ENCODE measurements around the gene PRDM16.

Gene PRDM16

DNA sequence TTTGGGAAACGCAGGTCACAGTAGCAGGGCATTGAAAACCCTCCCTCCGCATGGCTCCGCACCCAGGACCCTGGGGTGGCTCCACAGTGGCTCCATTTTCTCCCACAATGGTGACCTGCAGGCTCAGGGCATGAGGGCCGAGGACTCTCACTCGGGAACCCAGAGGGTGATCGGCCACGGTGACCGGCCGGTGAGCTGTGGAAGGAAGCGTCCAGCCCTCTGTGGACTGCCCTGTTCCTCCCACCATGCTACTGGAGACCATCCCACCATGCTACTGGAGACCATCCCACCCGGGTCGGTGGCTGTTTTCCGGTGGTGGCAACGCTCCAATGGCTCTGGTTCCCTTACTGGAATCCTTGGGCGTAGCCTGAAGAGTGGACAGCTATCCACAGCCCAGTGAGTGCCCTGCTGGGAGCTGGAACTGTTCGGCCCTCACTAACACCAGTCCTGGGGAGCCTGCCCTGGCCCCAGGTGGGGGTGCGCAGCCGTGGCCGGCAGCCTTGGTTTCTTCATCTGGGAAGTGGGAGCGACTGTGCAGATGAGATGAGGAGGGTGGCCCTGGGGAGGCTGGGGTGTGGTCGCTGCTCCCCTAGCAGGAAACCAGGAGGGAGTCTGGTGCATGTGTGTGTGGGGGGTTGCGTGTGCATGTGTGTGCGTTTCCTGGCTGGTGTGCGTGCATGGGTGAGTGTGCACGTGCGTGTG lies 59.6 kb downstream of the PRDM16 start:
- DNase-seq: no peak

DNA sequence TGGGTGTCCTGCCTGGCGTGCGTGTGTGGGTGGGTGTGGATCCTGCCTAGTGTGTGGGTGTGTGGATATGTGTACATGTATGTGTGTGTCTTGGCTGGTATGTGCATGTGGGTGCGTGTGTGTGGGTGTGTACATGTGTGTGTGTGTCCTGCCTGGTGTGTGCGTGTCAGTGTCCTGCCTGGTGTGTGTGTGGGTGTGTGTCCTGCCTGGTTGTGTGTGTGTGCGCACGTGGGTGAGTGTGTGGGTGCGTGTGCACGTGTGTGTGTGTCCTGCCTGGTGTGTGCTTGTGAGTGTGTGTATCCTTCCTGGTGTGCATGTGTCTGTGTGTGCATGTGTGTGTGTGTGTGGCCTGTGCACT lies 60.1 kb downstream of the PRDM16 start:
- DNase-seq: no peak

DNA sequence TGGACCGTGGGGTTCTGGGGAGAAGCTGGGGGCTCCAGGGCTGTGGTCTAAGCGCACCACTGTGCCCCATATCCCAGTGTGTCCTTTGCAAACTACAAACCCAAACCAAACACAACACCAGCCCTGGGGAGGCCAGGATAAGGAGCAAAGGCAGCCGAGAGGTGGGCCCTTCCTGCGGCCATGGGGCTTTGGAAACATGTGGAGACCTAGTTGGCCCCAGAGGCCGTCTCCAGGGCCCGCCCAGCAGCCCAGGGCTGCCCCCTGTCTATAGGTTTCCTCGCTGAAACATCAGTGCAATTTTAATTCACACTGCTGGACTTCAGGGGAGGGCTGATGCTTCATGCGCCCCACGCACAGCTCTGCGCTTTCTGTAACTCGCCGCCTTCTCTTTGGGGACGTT lies 61.3 kb downstream of the PRDM16 start:
- no peak for DNase-seq

DNA sequence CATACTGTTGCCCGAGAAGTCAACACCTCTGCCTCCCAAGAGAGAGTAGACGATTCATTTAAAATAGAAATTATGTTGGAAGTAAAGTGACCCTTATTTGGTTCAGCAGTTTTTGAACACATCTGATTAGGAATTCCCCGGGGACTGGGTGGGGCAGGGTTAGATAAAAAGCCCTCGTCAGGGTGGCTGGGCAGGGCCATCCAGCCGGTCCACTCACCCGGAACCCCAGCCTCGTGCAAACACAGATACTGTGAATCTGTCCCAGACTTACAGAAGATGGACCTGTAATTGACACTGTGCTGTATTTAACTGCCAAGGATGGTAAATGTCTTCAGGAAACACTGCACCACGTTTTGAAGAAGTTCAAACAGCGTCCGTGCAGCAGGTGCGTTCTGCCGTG lies 63.7 kb downstream of the PRDM16 start:
- no peak for DNase-seq

DNA sequence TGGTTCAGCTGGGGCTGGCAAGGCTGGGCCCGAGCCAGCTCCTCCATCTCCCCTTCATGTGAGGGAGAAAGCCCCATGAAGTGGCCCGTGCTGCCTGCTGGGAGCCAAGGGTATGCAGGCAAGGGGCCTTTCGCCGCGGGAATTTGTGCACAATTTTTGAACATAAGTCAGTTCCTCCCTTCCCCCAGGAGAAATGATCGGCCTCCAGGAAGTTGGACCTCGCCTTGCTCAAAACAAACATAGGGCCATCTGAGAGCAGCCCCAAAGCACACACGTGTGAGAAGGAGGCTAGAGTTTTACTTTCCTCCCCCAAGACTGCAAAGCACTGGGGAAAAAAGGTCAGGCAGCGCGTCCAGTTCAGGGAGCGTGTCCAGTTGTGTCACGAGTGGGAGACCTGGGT lies 64.7 kb downstream of the PRDM16 start:
- no peak for DNase-seq

DNA sequence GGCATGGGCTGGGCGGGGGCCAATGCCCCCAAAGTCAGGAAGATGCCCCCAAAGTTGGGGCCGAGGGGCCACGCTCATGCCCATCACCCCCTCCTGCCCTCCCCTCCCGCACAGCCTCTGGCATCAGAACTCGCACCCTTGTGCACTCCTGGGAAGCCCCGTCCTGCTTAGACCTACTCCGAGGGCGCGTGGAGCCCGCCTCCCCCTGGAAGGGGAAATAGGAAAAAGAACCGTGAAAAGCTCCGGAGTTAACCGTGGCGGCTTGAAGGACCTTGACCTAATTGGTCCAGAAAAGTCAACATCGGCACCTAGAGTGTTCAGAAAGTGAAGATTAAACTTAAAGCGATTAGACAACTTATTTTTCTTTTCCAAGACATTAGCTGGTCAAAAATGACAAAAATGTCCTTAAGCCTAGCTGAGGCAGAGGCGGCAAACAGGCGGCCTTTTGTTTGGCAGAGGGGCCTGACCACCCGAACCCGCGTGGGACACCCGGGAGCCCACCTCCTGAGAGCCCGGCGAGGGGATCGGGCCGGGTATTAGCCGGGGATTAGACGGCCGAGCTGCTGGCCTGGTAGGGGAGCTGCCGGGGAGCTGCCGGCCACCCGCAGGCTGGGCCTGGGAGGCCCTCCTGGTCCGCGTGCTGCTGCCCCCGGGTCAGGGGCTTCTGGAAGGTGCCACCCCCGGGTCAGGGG lies 65.5 kb downstream of the PRDM16 start:
- no peak for DNase-seq

DNA sequence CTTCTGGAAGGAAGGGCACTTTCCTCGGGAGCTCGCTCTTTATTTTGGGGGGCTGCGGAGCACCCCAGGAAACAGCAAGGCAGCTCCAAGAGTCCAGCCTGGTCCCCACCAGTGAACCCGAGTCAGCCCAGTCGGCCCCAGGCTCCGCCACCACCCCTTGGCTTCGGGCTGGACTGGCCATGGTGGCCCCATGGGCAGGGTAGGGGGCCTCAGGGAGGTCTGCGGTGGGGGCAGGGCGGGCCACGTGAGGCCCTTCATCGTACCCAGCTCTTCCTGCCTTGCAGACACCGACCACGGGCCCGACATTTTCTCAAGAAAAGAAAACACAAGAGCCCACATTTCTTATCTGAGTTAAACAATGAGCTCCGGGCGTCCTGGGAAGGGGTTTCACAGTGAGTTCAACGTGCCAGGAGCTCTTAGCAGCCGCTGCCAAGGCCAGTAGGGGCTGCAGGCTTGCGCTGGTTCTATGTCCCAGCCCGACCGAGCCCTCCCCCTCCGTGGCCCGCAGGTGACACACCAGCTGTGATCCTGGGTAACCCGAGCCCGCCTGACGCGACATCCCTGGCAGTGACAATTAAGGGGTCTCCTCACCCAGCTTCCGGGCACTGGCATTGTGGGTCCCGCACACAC lies 66.2 kb downstream of the PRDM16 start:
- no peak for DNase-seq

DNA sequence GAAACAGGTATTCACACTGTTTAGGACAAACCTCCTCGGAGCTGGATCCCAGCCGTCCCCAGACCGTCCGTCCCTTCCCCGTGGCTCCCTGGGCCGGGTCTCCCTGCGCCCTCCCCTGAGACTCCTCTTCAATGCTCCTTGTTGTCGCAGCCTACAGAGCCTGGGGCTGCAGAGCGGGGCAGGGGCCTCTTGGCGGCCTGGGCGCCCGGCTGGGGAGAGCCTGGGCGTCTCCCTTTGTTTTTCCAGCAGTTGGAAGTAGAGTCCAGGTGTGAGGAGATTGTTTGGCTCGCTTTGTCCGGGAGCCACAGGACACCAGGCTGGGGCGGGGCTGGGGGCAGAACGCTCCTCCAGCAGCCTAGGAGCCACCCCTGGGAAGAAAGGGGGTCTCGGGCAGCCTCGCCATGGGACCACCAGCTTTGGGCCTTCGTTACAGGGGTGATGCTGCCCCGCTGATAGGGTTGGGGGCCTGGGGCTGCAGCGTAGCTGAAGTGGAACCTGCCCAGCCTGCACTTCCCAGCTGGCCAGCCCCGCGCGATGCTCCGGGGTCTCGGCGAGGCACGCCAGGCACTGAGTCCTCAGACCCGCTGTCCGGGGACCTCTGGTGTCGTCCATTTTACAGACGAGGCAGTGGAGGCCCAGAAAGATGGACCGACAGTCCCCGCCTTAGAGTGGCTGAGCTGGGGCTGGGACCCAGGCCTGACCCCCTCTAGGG lies 66.9 kb downstream of the PRDM16 start:
- no peak for DNase-seq

DNA sequence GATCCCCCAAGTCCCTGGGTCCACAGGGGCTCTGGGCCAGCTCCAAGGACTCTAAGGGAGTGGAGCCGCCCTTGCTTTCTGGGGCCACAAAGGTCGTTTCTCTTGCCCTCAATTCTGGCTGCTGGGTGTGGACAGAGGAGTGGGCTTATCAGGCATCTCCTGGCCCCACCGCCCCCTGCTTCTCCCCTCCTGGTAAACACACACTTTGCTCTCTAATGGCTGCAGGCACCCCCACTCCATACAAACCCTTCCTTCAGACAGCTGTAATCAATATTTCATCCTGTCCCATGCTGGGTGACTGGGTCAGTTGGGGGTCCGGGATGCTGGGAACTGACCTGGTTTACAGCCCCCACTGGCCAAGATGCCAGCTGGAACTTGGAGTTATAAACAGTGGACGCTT lies 67.5 kb downstream of the PRDM16 start:
- no peak for DNase-seq

DNA sequence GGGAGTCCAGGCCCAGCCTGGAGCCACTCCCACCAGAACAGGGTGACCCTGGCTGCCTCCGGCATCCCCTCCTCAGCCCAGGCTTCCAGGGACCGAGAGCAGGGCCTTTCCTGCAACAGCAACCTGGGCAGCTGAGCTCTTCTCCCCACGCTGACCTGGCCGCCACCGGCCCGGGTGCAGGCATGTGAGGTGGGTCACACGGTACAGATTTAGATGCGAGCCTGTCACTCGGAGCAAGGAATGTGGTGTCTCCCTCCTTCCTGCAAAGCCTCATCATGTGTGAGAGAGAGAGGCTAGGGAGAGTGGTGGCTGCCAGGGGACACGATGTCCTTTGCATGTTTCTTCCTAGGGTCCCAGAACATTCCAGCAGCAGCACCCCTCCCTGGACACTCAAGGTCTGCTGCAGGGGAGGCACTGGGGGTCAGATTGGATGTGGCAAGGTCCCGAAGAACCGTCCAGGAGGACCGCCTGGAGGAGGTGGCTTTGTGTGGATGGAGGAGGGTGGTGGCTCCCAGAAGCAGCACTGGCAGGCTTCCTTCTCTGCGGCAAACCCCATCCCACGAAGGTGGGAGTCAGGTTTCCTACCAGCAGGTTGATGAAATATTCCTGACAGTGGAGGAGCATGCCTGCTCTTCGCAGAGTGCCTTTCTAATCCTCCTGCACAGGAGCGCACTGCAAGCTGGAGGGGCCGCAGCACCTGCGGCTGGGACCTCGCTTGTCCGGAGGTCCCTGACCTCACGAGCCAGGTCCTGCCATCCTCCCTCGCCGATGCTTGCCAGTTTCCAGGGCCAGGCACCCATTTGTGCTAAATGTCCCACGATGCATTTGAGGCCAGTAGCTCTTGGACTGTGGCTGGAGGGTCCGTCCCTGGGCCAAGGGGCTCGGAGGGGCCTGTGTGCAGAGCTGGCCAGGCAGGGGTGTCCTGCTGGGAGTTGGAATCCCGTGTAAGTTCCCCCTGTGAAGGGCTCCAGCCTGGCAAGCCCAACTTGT lies 68.4 kb downstream of the PRDM16 start:
- no peak for DNase-seq

DNA sequence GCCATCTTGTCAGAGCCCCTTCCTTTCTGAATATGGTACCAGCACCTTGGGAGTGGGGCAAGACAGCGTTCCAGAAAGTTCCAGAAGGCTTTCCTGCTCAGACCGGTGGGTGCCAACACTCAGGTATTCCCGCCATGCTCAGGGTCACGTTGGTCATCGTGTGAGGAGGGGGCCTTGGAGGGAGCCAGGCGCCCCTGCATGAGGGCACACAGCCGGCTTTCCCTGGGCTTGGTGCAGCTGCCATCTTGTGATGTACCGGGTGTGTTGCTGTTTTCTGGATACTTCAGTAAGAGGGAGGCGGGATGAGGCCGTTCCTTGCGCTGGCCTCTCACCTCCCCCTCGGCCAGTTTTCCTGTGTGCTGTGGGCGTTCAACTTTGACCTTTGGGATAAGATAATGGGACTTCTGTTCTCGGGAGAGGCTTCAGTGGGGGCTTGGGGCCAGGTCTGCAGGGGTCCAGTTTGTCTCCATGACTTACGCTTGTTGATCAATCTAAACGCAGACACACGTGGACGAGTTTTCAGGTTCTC lies 69.7 kb downstream of the PRDM16 start:
- no peak for DNase-seq

DNA sequence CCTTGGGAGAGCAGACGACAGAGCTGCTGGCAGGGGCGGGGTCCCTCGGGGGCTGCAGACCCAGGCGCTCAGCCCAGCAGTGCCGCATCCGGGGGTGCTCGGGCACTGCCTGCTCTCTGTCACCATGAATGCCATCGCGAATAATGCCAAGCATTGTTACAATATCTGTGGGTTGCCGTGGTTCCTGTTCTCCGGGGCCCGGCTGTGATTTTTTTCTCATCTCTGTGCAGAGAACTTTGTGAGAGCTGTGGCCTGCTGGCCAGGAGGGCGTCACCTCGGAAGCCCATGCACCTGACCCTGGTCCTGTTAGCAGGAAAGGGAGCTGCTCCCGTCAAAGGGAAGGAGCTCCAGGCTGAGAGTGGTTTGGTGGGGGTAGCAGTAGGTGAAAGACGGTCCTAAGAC lies 70.4 kb downstream of the PRDM16 start:
- no peak for DNase-seq

DNA sequence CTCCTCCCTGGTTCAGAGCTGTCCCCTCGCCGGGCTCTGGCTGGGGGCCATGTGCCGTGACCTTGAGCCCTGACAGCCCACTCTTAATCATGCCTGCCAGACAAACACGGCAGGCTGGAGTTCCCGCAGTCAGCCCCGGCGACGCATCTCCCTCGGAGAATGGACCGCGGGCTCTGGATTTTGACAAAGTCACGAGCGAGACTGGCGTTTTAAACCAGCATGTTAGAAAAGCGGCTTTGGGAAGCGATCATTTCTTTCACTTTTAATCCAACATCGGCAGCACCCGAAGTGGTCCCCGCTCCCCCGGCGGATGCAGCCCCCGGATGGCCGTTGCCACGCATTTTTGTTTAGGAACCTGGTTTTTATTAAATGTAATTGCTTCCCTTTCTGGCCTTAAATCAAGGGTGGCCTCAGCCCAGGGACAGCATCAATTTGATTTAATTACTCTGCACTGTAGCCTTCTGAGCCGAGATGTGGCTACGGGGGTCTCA lies 70.9 kb downstream of the PRDM16 start:
- no peak for DNase-seq

DNA sequence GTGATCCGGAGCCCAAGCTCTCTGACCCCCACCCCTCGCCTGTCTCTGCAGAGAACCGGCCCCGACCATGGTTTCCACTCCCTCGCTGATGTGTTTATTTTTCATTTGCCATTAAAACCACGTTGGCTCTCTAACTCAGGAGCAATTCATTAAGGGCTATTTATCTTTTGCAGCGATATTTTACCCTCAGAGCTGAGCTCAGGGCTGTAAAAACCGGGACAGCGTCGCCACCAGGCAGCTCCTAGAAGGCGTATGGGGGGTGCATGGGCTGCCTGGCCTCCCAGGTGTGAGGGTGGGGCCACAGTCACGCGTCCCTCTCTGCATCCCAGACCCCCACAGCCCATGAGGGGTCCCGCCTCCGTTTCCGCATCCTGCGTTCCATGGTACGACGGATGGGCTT lies 71.4 kb downstream of the PRDM16 start:
- DNase-seq: no peak

DNA sequence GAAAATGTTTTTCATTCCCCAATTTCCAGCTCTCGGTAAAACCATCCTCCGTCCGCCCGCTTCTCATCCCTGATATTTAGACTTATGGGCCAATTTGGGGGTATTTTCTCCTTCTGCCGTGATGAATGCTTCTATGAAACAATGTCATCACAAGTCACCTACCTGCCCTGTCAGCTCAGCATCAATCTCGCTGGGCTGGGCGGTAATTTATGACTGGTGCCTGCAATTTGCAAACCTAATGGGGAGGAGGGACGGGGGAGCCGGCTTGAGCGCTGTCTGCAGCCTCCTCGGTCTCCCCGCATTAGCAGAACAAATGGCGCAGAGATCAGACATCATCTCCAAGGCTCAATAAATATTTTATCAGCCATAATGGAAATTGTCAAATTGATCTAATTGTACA lies 72.1 kb downstream of the PRDM16 start:
- DNase-seq: no peak

DNA sequence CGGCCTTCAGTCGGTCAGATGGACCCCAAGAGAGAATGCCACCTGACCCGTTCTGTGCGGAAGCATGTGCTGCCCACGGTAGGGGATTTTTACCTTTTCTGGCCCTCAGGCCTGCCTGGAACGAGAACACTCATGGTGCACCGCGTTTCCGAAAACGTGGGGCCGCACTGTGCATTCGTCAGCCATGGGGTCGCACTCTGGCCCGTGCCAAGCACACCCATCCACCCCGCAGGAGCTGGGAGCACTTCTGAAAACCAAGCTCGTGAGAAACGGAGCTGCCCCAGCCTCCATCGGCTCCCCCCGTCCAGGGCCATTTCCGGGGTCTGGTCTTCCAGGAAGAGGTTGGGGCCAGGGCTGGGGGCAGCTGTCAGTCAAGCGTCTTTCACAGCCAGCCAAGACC lies 72.8 kb downstream of the PRDM16 start:
- DNase-seq: no peak

DNA sequence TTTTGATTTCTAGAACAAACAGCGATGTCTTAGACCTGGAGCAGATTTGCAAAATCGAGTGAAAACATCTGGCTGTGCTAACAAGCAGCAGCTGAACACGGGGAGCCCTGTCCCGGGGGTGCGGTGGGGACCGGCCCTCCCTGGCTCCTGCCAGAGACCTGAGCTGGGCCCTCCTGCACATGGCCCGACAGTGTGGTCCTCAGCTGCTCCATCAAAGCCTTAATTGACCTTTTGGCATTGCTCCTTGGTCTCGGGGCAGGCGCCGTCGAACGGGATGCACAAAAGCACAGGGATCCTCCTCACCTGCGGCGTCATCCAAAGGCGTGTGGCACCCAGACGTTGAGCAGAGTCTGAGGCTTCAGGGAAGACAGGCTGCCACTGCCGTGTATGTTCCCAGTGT lies 73.2 kb downstream of the PRDM16 start:
- DNase-seq: no peak

DNA sequence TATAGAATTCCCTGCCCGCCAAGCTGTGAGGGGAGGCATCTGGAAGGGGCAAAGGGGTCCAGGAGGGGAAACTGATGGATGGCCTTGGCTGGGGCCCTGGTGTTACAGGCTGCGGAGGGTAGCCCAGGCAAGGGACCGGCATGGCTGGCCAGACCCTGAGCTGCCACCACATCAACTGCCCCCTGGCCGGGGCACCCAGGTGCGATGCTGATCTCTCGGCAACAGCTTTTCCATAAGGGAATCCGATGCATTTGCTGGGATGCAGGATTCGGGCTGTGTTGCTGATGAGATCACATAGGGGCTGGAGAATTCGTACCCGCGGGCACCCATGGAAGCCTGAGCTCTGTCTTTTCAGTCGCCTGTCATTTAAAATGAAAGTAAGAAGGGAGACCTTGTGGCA lies 73.7 kb downstream of the PRDM16 start:
- no peak for DNase-seq

DNA sequence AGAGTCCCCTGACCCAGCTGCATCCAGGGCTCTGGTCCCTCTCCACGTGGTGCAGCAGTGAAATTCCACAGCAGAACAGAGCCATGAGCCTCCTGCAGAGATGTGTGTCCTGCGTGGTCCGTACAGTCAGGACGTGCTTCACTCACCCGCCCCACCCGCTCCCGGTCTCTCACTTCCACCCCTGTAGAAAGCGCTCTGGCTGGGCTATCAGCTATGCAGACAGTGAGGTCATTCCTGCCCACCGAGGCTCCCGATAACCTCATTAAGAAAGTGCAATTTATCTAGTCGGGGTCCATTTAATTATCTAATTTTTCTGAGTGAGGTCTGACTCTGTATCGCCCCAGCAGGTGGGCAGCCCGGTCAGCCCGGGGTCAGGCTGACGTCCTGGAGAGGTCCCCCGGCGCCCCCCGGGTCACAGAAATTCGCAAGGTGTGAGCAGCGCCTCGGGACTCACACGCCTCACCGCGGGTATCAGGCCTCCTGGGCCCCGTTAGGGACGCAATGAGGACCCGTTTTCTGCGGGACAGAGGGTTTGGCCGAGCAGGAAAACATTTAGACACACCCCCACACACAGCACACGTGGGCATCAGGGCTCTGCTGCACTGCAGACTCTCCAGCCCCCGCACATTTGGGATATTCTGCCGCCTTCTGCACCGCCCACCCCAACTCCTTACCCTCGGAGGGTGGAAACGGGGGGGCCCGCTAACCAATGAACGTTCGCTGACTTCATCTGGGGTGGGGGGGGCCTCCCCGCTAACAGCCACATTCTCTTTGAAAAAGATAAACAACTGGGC lies 76.7 kb downstream of the PRDM16 start:
- DNase-seq: no peak

DNA sequence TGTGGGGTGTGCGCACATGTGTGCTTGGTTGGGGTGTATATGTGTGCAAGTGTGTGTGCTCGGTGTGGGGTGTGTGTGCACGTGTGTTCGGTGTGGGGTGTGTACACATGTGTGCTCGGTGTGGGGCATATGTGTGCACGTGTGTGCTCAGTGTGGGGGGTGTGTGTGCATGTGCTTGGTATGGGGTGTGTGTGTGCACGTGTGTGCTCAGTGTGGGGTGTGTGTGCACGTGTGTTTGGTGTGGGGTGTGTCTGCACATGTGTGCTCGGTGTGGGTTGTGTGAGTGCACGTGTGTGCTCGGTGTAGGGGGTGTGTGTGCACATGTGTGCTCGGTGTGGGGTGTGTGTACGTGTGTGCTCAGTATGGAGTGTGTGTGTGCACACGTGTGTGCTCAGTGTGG lies 77.5 kb downstream of the PRDM16 start:
- no peak for DNase-seq

DNA sequence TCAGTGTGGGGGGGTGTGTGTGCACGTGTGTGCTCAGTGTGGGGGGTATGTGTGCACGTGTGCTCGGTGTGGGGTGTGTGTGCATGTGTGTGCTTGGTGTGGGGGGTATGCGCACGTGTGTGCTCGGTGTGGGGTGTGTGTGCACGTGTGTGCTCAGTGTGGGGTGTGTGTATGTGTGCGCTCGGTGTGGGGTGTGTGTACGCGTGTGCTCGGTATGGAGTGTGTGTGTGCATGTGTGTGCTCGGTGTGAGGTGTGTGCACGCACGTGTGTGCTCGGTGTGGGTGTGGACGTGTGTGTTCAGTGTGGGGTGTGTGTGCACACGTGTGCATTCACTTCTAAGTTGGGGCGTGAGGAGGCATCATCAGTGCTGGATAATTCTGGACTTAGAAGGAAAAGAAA lies 77.9 kb downstream of the PRDM16 start:
- DNase-seq: no peak

All from inflammatory macrophage treated with lipopolysaccharide for 4 hours (primary cell).